ENCODE results near the gene ZNF511. TPM values are rescaled to one million over a fixed set of nuclear protein-coding genes. Genes with fewer than 3 reads are reported as not detected.

Gene ZNF511
- total RNA-seq, 1 donor from 2014 or later = 51.9 TPM

GRCh38 chr10:133268532-133268931, 40.2 kb upstream of the ZNF511 start:
- Mint-ChIP-seq H3K4me1 (ENCODE audit: unreplicated experiment) (no peaks in the 10 kb centered on the region), H3K36me3 (no peaks in the 10 kb centered on the region), H3K27ac (no peak overlapping the region), H3K4me3 (no peak overlapping the region), H3K27me3 (no peaks in the 10 kb centered on the region), H3K9me3 (no peaks in the 10 kb centered on the region)
- no peak for DNase-seq (ENCODE audit: extremely low spot score, unreplicated experiment)
- TF ChIP-seq CTCF (conservative IDR thresholded peaks at IDR 0.05) = no peak

- H3K27me3 Mint-ChIP-seq = no peaks in the 10 kb centered on the region
- no peaks in the 10 kb centered on the region for H3K36me3 Mint-ChIP-seq
- no peaks in the 10 kb centered on the region for H3K4me1 Mint-ChIP-seq (ENCODE audit: unreplicated experiment)
- H3K9me3 Mint-ChIP-seq = no peaks in the 10 kb centered on the region
- no peak overlapping the region for H3K27ac Mint-ChIP-seq
- no peak overlapping the region for H3K4me3 Mint-ChIP-seq
- DNase-seq (ENCODE audit: extremely low spot score, unreplicated experiment) = no peak
- no peak for TF ChIP-seq CTCF (conservative IDR thresholded peaks at IDR 0.05)
Measured at GRCh38 chr10:133269367-133269766, 39.3 kb upstream of the ZNF511 start.

- Mint-ChIP-seq H3K27me3 (no peaks in the 10 kb centered on the region), H3K9me3 (no peaks in the 10 kb centered on the region), H3K36me3 (no peaks in the 10 kb centered on the region), H3K4me1 (ENCODE audit: unreplicated experiment) (no peaks in the 10 kb centered on the region), H3K27ac (no peak overlapping the region), H3K4me3 (no peak overlapping the region)
- TF ChIP-seq CTCF (conservative IDR thresholded peaks at IDR 0.05) = no peak
- DNase-seq (ENCODE audit: extremely low spot score, unreplicated experiment) = no peak
Measured at GRCh38 chr10:133270204-133270603, 38.5 kb upstream of the ZNF511 start.

GRCh38 chr10:133270773-133271297, 37.9 kb upstream of the ZNF511 start:
- no peaks in the 10 kb centered on the region for H3K9me3 Mint-ChIP-seq
- no peak for DNase-seq (ENCODE audit: extremely low spot score, unreplicated experiment)

GRCh38 chr10:133271521-133272300, 37.0 kb upstream of the ZNF511 start:
- no peak for DNase-seq (ENCODE audit: extremely low spot score, unreplicated experiment)
- Mint-ChIP-seq H3K4me1 (ENCODE audit: unreplicated experiment) (no peaks in the 10 kb centered on the region), H3K9me3 (no peaks in the 10 kb centered on the region), H3K27ac (no peak overlapping the region), H3K27me3 (peaks cover 3% of the 10 kb centered on the region), H3K4me3 (no peak overlapping the region), H3K36me3 (no peaks in the 10 kb centered on the region)
- TF ChIP-seq CTCF (conservative IDR thresholded peaks at IDR 0.05) = no peak

More at GRCh38 chr10:133270773-133271297, 37.9 kb upstream of the ZNF511 start:
- Mint-ChIP-seq H3K4me3 (no peak overlapping the region), H3K27me3 (peaks cover under 1% of the 10 kb centered on the region), H3K27ac (no peak overlapping the region), H3K4me1 (ENCODE audit: unreplicated experiment) (no peaks in the 10 kb centered on the region), H3K36me3 (no peaks in the 10 kb centered on the region)
- TF ChIP-seq CTCF (conservative IDR thresholded peaks at IDR 0.05) = no peak

All from type B pancreatic cell (in vitro differentiated cells).